WTC11 (cell line): Measurements from ENCODE around the gene ETF1. TPM values are rescaled to one million over a fixed set of nuclear protein-coding genes. Genes with fewer than 3 reads are reported as not detected.
A peak's percentile ranks its signal among the peaks of the same experiment; 100 is the strongest.

ENCODE experiments used
- ATAC-seq: fragments of 200-7000 bp; cut with Tn5 transposase; 2 replicates; pipeline ENCODE4 v1.10.0; 2021; ENCODE audit warnings: mild to moderate bottlenecking, moderate library complexity
- CTCF ChIA-PET: fragments of 300-600 bp; sonication (Branson Sonifier 250); formaldehyde crosslinking; loops from one replicate; lab custom pipeline; 2021; ENCODE audit warnings: antibody characterized with exemption; lab: Charles Lee
- POLR2A ChIA-PET: fragments of 350-600 bp; sonication (Branson Sonifier 250); formaldehyde crosslinking; loops from one replicate; lab custom pipeline; 2021; ENCODE audit warnings: antibody characterized with exemption; lab: Charles Lee
- DNase-seq: peaks from one replicate; pipeline ENCODE4 v3.0.0; 2021; ENCODE audit warnings: low spot score
- H3K27ac Mint-ChIP-seq: 2 replicates; pipeline ENCODE4 v1.8.0; 2021; ENCODE audit warnings: mixed read lengths
- H3K27me3 Mint-ChIP-seq: 2 replicates; pipeline ENCODE4 v1.8.0; 2021; ENCODE audit warnings: low read depth, mild to moderate bottlenecking, moderate library complexity, mixed read lengths
- H3K36me3 Mint-ChIP-seq: 2 replicates; pipeline ENCODE4 v1.8.0; 2021; ENCODE audit warnings: mixed read lengths
- H3K4me1 Mint-ChIP-seq: 2 replicates; pipeline ENCODE4 v1.8.0; 2022; ENCODE audit warnings: mixed read lengths
- H3K4me3 Mint-ChIP-seq: 2 replicates; pipeline ENCODE4 v1.8.0; 2021; ENCODE audit warnings: mild to moderate bottlenecking, moderate library complexity, mixed read lengths
- H3K9me3 Mint-ChIP-seq: 2 replicates; pipeline ENCODE4 v1.8.0; 2021; ENCODE audit warnings: mixed read lengths
- CBFB ChIP-seq: sonication (generic); formaldehyde crosslinking; IDR thresholded peaks from 2 replicates; pipeline ENCODE4 v1.8.1; 2022; ENCODE audit warnings: mild to moderate bottlenecking, low read depth, missing genetic modification reagents
- EMX1 ChIP-seq: fragments of 250-450 bp; sonication (Bioruptor Pico); IDR thresholded peaks from 2 replicates; pipeline ENCODE4 v1.8.0; 2021; ENCODE audit warnings: mild to moderate bottlenecking
- ESRRA ChIP-seq: sonication (generic); formaldehyde crosslinking; IDR thresholded peaks from 2 replicates; pipeline ENCODE4 v1.8.1; 2022; ENCODE audit warnings: mild to moderate bottlenecking, missing genetic modification reagents, borderline replicate concordance
- ETV6 ChIP-seq: sonication (generic); formaldehyde crosslinking; IDR thresholded peaks from 2 replicates; pipeline ENCODE4 v1.8.1; 2022; ENCODE audit warnings: mild to moderate bottlenecking, missing genetic modification reagents
- FOXJ3 ChIP-seq: sonication (generic); formaldehyde crosslinking; IDR thresholded peaks from 2 replicates; pipeline ENCODE4 v1.9.0; 2021; ENCODE audit warnings: missing genetic modification reagents, mild to moderate bottlenecking, borderline replicate concordance
- GABPB1 ChIP-seq: sonication (generic); formaldehyde crosslinking; IDR thresholded peaks from 2 replicates; pipeline ENCODE4 v1.8.1; 2023; ENCODE audit warnings: mild to moderate bottlenecking, missing genetic modification reagents
- GRHL2 ChIP-seq: fragments of 250-450 bp; sonication (Bioruptor Pico); IDR thresholded peaks from 2 replicates; pipeline ENCODE4 v1.8.0; 2022; ENCODE audit warnings: mild to moderate bottlenecking, moderate library complexity; ENCODE audit not compliant: insufficient replicate concordance, severe bottlenecking
- GTF2I ChIP-seq: fragments of 250-450 bp; sonication (Bioruptor Pico); conservative IDR thresholded peaks from 2 replicates; pipeline ENCODE4 v1.4.0; 2021; ENCODE audit warnings: mild to moderate bottlenecking
- JAZF1 ChIP-seq: fragments of 250-450 bp; sonication (Bioruptor Pico); IDR thresholded peaks from 2 replicates; pipeline ENCODE4 v1.9.0; 2021; ENCODE audit warnings: moderate library complexity, mild to moderate bottlenecking, inconsistent platforms
- JUN ChIP-seq: sonication (generic); formaldehyde crosslinking; IDR thresholded peaks from 2 replicates; pipeline ENCODE4 v1.8.0; 2023; ENCODE audit warnings: mild to moderate bottlenecking, missing genetic modification reagents
- KAT7 ChIP-seq: sonication (generic); formaldehyde crosslinking; IDR thresholded peaks from 2 replicates; pipeline ENCODE4 v1.8.1; 2023; ENCODE audit warnings: missing genetic modification reagents, mild to moderate bottlenecking, borderline replicate concordance
- NFATC4 ChIP-seq: fragments of 250-450 bp; sonication (Bioruptor Pico); IDR thresholded peaks from 2 replicates; pipeline ENCODE4 v1.9.0; 2021; ENCODE audit warnings: mild to moderate bottlenecking
- NFE2L1 ChIP-seq: sonication (generic); formaldehyde crosslinking; IDR thresholded peaks from 2 replicates; pipeline ENCODE4 v1.8.1; 2023; ENCODE audit warnings: missing genetic modification reagents
- NR1H2 ChIP-seq: sonication (generic); formaldehyde crosslinking; IDR thresholded peaks from 2 replicates; pipeline ENCODE4 v1.9.0; 2021; ENCODE audit warnings: mild to moderate bottlenecking, moderate library complexity, missing genetic modification reagents
- OVOL2 ChIP-seq: fragments of 250-450 bp; sonication (Bioruptor Pico); IDR thresholded peaks from 2 replicates; pipeline ENCODE4 v1.9.0; 2021; ENCODE audit warnings: mild to moderate bottlenecking, borderline replicate concordance
- SMAD3 ChIP-seq: sonication (generic); formaldehyde crosslinking; IDR thresholded peaks from 2 replicates; pipeline ENCODE4 v1.8.0; 2022; ENCODE audit warnings: missing genetic modification reagents, mild to moderate bottlenecking, borderline replicate concordance
- SP1 ChIP-seq: sonication (generic); formaldehyde crosslinking; conservative IDR thresholded peaks from 2 replicates; pipeline ENCODE4 v1.8.1; 2022; ENCODE audit warnings: missing genetic modification reagents
- TCF7 ChIP-seq: sonication (generic); formaldehyde crosslinking; IDR thresholded peaks from 2 replicates; pipeline ENCODE4 v1.8.0; 2022; ENCODE audit warnings: mild to moderate bottlenecking, low read depth, missing genetic modification reagents, moderate library complexity
- ZNF671 ChIP-seq: fragments of 250-450 bp; sonication (Bioruptor Pico); IDR thresholded peaks from 2 replicates; pipeline ENCODE4 v1.8.0; 2021; ENCODE audit warnings: mild to moderate bottlenecking
- total RNA-seq: library from RNA; stranded (reverse); gene quantifications from 3 replicates; pipeline ENCODE4 v1.2.3, GENCODE V29; 2021
- TF ChIP-seq, protein P1 (sequence below): sonication (generic); formaldehyde crosslinking; IDR thresholded peaks from 2 replicates; pipeline ENCODE4 v1.8.0; 2023; ENCODE audit warnings: mild to moderate bottlenecking, missing genetic modification reagents
- TF ChIP-seq, protein P2 (sequence below): fragments of 250-450 bp; sonication (Bioruptor Pico); IDR thresholded peaks from 2 replicates; pipeline ENCODE4 v1.8.0; 2021; ENCODE audit warnings: mild to moderate bottlenecking
- TF ChIP-seq, protein P3 (sequence below): sonication (generic); formaldehyde crosslinking; IDR thresholded peaks from 2 replicates; pipeline ENCODE4 v1.8.0; 2022; ENCODE audit warnings: mild to moderate bottlenecking, missing genetic modification reagents
- TF ChIP-seq, protein P4 (sequence below): sonication (generic); formaldehyde crosslinking; IDR thresholded peaks from 2 replicates; pipeline ENCODE4 v1.8.0; 2022; ENCODE audit warnings: mild to moderate bottlenecking, missing genetic modification reagents
- TF ChIP-seq, protein P5 (sequence below): sonication (generic); formaldehyde crosslinking; IDR thresholded peaks from 2 replicates; pipeline ENCODE4 v1.8.1; 2023; ENCODE audit warnings: mild to moderate bottlenecking, missing genetic modification reagents

ETF1 gene
- total RNA-seq, 1 experiment from 2014 or later = 137 TPM

DNA sequence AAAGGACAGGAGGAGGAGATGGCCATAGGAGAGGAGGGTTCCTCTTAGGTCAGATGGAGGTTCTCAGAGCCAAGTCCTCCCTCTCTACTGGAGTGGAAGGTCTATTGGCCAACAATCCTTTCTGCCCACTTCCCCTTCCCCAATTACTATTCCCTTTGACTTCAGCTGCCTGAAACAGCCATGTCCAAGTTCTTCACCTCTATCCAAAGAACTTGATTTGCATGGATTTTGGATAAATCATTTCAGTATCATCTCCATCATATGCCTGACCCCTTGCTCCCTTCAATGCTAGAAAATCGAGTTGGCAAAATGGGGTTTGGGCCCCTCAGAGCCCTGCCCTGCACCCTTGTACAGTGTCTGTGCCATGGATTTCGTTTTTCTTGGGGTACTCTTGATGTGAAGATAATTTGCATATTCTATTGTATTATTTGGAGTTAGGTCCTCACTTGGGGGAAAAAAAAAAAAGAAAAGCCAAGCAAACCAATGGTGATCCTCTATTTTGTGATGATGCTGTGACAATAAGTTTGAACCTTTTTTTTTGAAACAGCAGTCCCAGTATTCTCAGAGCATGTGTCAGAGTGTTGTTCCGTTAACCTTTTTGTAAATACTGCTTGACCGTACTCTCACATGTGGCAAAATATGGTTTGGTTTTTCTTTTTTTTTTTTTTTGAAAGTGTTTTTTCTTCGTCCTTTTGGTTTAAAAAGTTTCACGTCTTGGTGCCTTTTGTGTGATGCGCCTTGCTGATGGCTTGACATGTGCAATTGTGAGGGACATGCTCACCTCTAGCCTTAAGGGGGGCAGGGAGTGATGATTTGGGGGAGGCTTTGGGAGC lies 74.7 kb downstream of the ETF1 start:
- peaks cover 12% of the 10 kb centered on the region for H3K4me1 Mint-ChIP-seq
- H3K27ac Mint-ChIP-seq = no peak overlapping the region
- DNase-seq = no peak
- ATAC-seq = no peak
- TF ChIP-seq SP1 (CRISPR knock-in tag) (no peak), ETV6 (CRISPR knock-in tag) (no peak), ZNF671 (CRISPR knock-in tag) (no peak), FOXJ3 (no peak), ESRRA (CRISPR knock-in tag) (no peak), EMX1 (0 out of 2 replicates have a peak, but pooled peaks have one; percentile 67)
- TF ChIP-seq, protein P1, sequence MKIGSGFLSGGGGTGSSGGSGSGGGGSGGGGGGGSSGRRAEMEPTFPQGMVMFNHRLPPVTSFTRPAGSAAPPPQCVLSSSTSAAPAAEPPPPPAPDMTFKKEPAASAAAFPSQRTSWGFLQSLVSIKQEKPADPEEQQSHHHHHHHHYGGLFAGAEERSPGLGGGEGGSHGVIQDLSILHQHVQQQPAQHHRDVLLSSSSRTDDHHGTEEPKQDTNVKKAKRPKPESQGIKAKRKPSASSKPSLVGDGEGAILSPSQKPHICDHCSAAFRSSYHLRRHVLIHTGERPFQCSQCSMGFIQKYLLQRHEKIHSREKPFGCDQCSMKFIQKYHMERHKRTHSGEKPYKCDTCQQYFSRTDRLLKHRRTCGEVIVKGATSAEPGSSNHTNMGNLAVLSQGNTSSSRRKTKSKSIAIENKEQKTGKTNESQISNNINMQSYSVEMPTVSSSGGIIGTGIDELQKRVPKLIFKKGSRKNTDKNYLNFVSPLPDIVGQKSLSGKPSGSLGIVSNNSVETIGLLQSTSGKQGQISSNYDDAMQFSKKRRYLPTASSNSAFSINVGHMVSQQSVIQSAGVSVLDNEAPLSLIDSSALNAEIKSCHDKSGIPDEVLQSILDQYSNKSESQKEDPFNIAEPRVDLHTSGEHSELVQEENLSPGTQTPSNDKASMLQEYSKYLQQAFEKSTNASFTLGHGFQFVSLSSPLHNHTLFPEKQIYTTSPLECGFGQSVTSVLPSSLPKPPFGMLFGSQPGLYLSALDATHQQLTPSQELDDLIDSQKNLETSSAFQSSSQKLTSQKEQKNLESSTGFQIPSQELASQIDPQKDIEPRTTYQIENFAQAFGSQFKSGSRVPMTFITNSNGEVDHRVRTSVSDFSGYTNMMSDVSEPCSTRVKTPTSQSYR (CRISPR knock-in tag) = no peak
- TF ChIP-seq, protein P2, sequence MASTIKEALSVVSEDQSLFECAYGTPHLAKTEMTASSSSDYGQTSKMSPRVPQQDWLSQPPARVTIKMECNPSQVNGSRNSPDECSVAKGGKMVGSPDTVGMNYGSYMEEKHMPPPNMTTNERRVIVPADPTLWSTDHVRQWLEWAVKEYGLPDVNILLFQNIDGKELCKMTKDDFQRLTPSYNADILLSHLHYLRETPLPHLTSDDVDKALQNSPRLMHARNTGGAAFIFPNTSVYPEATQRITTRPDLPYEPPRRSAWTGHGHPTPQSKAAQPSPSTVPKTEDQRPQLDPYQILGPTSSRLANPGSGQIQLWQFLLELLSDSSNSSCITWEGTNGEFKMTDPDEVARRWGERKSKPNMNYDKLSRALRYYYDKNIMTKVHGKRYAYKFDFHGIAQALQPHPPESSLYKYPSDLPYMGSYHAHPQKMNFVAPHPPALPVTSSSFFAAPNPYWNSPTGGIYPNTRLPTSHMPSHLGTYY (CRISPR knock-in tag) = peak; percentile 82; the same call in 1 of the 2 replicates
- H3K4me3 Mint-ChIP-seq = peak overlapping the region; percentile 72
- peaks cover 34% of the 10 kb centered on the region for H3K27me3 Mint-ChIP-seq
- H3K36me3 Mint-ChIP-seq = peaks cover 22% of the 10 kb centered on the region
- H3K9me3 Mint-ChIP-seq = no peaks in the 10 kb centered on the region
- ChIA-PET POLR2A (no interaction called here), CTCF (interaction anchor here (1.0 kb wide), 1 partner anchor 36 kb away, joined by 4 read pairs; no protein-coding TSS in a partner anchor)

DNA sequence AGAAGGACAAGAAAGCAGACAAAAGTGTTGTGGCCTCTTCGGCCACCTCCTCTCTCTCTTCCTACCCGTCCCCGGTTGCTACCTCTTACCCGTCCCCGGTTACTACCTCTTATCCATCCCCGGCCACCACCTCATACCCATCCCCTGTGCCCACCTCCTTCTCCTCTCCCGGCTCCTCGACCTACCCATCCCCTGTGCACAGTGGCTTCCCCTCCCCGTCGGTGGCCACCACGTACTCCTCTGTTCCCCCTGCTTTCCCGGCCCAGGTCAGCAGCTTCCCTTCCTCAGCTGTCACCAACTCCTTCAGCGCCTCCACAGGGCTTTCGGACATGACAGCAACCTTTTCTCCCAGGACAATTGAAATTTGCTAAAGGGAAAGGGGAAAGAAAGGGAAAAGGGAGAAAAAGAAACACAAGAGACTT lies 75.3 kb downstream of the ETF1 start:
- no peaks in the 10 kb centered on the region for H3K9me3 Mint-ChIP-seq
- H3K27ac Mint-ChIP-seq = no peak overlapping the region; the same call in 1 of the 2 replicates
- ChIA-PET CTCF (interaction anchor here (13.9 kb wide), 1 partner anchor 34 kb away, joined by 254 read pairs; no protein-coding TSS in a partner anchor), POLR2A (interaction anchor here (3.3 kb wide), 1 partner anchor 25 kb away, joined by 22 read pairs; no protein-coding TSS in a partner anchor)
- peaks cover 10% of the 10 kb centered on the region for H3K4me1 Mint-ChIP-seq
- peaks cover 34% of the 10 kb centered on the region for H3K27me3 Mint-ChIP-seq
- TF ChIP-seq TCF7 (CRISPR knock-in tag) (no peak), JAZF1 (CRISPR knock-in tag) (no peak)
- peak overlapping the region; percentile 72 for H3K4me3 Mint-ChIP-seq
- ATAC-seq = no peak
- H3K36me3 Mint-ChIP-seq = peaks cover 22% of the 10 kb centered on the region
- no peak for DNase-seq

DNA sequence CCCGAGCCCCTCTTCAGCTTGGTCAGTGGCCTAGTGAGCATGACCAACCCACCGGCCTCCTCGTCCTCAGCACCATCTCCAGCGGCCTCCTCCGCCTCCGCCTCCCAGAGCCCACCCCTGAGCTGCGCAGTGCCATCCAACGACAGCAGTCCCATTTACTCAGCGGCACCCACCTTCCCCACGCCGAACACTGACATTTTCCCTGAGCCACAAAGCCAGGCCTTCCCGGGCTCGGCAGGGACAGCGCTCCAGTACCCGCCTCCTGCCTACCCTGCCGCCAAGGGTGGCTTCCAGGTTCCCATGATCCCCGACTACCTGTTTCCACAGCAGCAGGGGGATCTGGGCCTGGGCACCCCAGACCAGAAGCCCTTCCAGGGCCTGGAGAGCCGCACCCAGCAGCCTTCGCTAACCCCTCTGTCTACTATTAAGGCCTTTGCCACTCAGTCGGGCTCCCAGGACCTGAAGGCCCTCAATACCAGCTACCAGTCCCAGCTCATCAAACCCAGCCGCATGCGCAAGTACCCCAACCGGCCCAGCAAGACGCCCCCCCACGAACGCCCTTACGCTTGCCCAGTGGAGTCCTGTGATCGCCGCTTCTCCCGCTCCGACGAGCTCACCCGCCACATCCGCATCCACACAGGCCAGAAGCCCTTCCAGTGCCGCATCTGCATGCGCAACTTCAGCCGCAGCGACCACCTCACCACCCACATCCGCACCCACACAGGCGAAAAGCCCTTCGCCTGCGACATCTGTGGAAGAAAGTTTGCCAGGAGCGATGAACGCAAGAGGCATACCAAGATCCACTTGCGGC lies 75.9 kb downstream of the ETF1 start:
- no peak for DNase-seq
- no peak for ATAC-seq
- Mint-ChIP-seq H3K4me3 (peak overlapping the region; percentile 72), H3K27me3 (peaks cover 34% of the 10 kb centered on the region), H3K36me3 (peaks cover 22% of the 10 kb centered on the region), H3K4me1 (peaks cover 4% of the 10 kb centered on the region), H3K9me3 (no peaks in the 10 kb centered on the region), H3K27ac (peak overlapping the region; percentile 43; the same call in 1 of the 2 replicates)
- POLR2A ChIA-PET = interaction anchor here (3.0 to 3.3 kb wide), 2 partner anchors 26 to 36 kb away, joined by 22 to 28 read pairs; no protein-coding TSS in a partner anchor
- CTCF ChIA-PET = interaction anchor here (1.2 to 13.9 kb wide), 4 partner anchors 12 to 112 kb away, joined by 3 to 254 read pairs (median 54); no protein-coding TSS in a partner anchor
- no peak for TF ChIP-seq NFE2L1 (CRISPR knock-in tag)
- TF ChIP-seq NR1H2 (CRISPR knock-in tag) = no peak
- TF ChIP-seq OVOL2 (CRISPR knock-in tag) = no peak
- TF ChIP-seq, protein P3, sequence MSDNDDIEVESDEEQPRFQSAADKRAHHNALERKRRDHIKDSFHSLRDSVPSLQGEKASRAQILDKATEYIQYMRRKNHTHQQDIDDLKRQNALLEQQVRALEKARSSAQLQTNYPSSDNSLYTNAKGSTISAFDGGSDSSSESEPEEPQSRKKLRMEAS (CRISPR knock-in tag) = no peak
- TF ChIP-seq, protein P4, sequence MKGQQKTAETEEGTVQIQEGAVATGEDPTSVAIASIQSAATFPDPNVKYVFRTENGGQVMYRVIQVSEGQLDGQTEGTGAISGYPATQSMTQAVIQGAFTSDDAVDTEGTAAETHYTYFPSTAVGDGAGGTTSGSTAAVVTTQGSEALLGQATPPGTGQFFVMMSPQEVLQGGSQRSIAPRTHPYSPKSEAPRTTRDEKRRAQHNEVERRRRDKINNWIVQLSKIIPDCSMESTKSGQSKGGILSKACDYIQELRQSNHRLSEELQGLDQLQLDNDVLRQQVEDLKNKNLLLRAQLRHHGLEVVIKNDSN = no peak
- TF ChIP-seq NFATC4 = no peak
- TF ChIP-seq SMAD3 (CRISPR knock-in tag) = no peak
- TF ChIP-seq GRHL2 (CRISPR knock-in tag) = no peak
- TF ChIP-seq JUN (CRISPR knock-in tag) = no peak
- no peak for TF ChIP-seq GABPB1 (CRISPR knock-in tag)
- no peak for TF ChIP-seq FOXJ3
- TF ChIP-seq GTF2I (CRISPR knock-in tag) = no peak
- TF ChIP-seq CBFB (CRISPR knock-in tag) = no peak
- TF ChIP-seq, protein P5, sequence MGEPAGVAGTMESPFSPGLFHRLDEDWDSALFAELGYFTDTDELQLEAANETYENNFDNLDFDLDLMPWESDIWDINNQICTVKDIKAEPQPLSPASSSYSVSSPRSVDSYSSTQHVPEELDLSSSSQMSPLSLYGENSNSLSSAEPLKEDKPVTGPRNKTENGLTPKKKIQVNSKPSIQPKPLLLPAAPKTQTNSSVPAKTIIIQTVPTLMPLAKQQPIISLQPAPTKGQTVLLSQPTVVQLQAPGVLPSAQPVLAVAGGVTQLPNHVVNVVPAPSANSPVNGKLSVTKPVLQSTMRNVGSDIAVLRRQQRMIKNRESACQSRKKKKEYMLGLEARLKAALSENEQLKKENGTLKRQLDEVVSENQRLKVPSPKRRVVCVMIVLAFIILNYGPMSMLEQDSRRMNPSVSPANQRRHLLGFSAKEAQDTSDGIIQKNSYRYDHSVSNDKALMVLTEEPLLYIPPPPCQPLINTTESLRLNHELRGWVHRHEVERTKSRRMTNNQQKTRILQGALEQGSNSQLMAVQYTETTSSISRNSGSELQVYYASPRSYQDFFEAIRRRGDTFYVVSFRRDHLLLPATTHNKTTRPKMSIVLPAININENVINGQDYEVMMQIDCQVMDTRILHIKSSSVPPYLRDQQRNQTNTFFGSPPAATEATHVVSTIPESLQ = no peak
- no peak for TF ChIP-seq KAT7 (CRISPR knock-in tag)
